ENCODE measurements around the gene ERI3.

- TF ChIP-seq POLR2AphosphoS5 (IDR thresholded peaks at IDR 0.05; ENCODE audit: low read depth), result no peak
- no peak for TF ChIP-seq CTCF (IDR thresholded peaks at IDR 0.05; ENCODE audit: insufficient read depth, low read length)
- TF ChIP-seq REST (IDR thresholded peaks at IDR 0.05; ENCODE audit: insufficient replicate concordance, low read depth), result no peak
- TF ChIP-seq GABPA (IDR thresholded peaks at IDR 0.05; ENCODE audit: low read depth), result no peak
- no peak for TF ChIP-seq SPI1 (IDR thresholded peaks at IDR 0.05; ENCODE audit: borderline replicate concordance, low read depth)
Measured at GRCh38 chr1:44347280-44347679, 7.8 kb downstream of the ERI3 start.
